Activated effector memory CD4-positive, alpha-beta T cell treated with Interleukin-2 at 50 U/mL for 16 hours (primary cell): Measurements from ENCODE around the gene PLSCR4.

ENCODE experiments used
- DNase-seq: peaks from one replicate; pipeline ENCODE4 v3.0.0-alpha.2; 2020

Gene PLSCR4

GRCh38 chr3:146189519-146190173 is 61.3 kb downstream of the PLSCR4 start:
- no peak for DNase-seq

- no peak for DNase-seq
Observed at GRCh38 chr3:146187334-146187950, 63.5 kb downstream of the PLSCR4 start.

GRCh38 chr3:146184241-146185015 is 66.5 kb downstream of the PLSCR4 start:
- DNase-seq, result no peak

GRCh38 chr3:146181216-146181615 is 69.7 kb downstream of the PLSCR4 start:
- no peak for DNase-seq

- DNase-seq, result no peak
Observed at GRCh38 chr3:146180376-146180775, 70.5 kb downstream of the PLSCR4 start.

GRCh38 chr3:146178006-146178689 is 72.8 kb downstream of the PLSCR4 start:
- DNase-seq, result no peak

- no peak for DNase-seq
Observed at GRCh38 chr3:146177519-146177918, 73.4 kb downstream of the PLSCR4 start.

- no peak for DNase-seq
Observed at GRCh38 chr3:146177072-146177471, 73.8 kb downstream of the PLSCR4 start.

GRCh38 chr3:146172586-146172985 is 78.3 kb downstream of the PLSCR4 start:
- no peak for DNase-seq

GRCh38 chr3:146170591-146170990 is 80.3 kb downstream of the PLSCR4 start:
- no peak for DNase-seq

- DNase-seq, result no peak
Observed at GRCh38 chr3:146169891-146170290, 81.0 kb downstream of the PLSCR4 start.

- no peak for DNase-seq
Observed at GRCh38 chr3:146166826-146167225, 84.1 kb downstream of the PLSCR4 start.

- DNase-seq, result no peak
Observed at GRCh38 chr3:146166415-146166821, 84.5 kb downstream of the PLSCR4 start.

GRCh38 chr3:146165877-146166276 is 85.0 kb downstream of the PLSCR4 start:
- no peak for DNase-seq

GRCh38 chr3:146164971-146165769 is 85.7 kb downstream of the PLSCR4 start:
- DNase-seq, result no peak

- DNase-seq, result no peak
Observed at GRCh38 chr3:146164506-146164905, 86.4 kb downstream of the PLSCR4 start.

- no peak for DNase-seq
Observed at GRCh38 chr3:146164071-146164470, 86.8 kb downstream of the PLSCR4 start.

- DNase-seq, result no peak
Observed at GRCh38 chr3:146163584-146163983, 87.3 kb downstream of the PLSCR4 start.

- no peak for DNase-seq
Observed at GRCh38 chr3:146162561-146162960, 88.3 kb downstream of the PLSCR4 start.

GRCh38 chr3:146161663-146162002 is 89.3 kb downstream of the PLSCR4 start:
- no peak for DNase-seq

GRCh38 chr3:146160964-146161662 is 89.8 kb downstream of the PLSCR4 start, which contains the start of gene PLOD2:
TSS of gene PLOD2 (minus strand) at chr3:146161184. CDS start at chr3:146160989, 195 bp downstream.
- no peak for DNase-seq
